ENCODE data around the gene SMAGP.
"Not testable (repeated sequence)": the region's sequence is repeated elsewhere in the genome, so short reads cannot be mapped to it uniquely, and the experiment has no call there.

GRCh38 chr12:51291603-51292513 lies 21.6 kb upstream of the SMAGP start:
- TF ChIP-seq CTCF (IDR thresholded peaks at IDR 0.05; ENCODE audit: low read depth, low read length); POLR2A (IDR thresholded peaks at IDR 0.05; ENCODE audit: extremely low read depth, insufficient read length): not testable (repeated sequence)

Measured in NB4 (cell line).